ENCODE results near the gene CERS1.

DNA sequence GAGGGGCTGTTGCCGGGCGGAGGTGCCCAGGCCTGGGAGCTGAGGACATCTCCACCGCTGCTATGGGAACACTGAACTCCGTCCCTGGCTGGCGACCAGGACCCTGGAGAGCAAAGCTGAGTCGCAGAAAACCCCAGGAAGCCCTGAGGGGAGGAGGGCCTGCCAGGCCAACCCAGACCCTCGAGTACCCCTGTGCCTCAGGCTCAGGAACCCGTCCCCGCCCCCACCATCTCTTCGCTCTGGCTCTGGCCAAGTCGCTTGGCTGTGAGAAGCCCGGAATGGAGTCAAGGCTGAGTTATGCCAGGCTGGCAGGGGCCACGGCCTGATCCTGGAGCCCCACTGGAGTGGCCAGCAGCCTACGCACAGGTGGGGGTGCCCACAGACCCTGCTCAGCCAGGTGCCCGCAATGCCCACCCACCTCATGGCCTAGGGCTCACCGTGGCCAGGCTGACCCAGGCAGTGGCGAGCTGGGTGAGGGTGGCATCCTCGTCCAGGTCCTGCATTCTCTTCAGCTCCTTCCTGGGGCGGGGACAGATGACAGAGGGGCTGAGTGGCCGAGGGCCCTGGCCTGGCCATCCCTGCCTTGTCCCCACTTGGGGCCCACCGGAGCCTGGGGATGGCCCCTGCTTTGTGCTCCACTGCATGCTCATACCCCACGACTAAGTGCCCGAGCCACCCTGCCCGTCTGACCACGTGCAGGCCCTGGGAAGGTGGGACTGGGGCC lies 8.5 kb upstream of the CERS1 start:
- TF ChIP-seq, protein P1, sequence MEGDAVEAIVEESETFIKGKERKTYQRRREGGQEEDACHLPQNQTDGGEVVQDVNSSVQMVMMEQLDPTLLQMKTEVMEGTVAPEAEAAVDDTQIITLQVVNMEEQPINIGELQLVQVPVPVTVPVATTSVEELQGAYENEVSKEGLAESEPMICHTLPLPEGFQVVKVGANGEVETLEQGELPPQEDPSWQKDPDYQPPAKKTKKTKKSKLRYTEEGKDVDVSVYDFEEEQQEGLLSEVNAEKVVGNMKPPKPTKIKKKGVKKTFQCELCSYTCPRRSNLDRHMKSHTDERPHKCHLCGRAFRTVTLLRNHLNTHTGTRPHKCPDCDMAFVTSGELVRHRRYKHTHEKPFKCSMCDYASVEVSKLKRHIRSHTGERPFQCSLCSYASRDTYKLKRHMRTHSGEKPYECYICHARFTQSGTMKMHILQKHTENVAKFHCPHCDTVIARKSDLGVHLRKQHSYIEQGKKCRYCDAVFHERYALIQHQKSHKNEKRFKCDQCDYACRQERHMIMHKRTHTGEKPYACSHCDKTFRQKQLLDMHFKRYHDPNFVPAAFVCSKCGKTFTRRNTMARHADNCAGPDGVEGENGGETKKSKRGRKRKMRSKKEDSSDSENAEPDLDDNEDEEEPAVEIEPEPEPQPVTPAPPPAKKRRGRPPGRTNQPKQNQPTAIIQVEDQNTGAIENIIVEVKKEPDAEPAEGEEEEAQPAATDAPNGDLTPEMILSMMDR (IDR thresholded peaks at IDR 0.05), result no peak
- TF ChIP-seq POLR2A (IDR thresholded peaks at IDR 0.05), result no peak
